IPS DF 4.7 (cell line): ENCODE measurements around the gene RAMP1.
"Not testable (repeated sequence)": the region's sequence is repeated elsewhere in the genome, so short reads cannot be mapped to it uniquely, and the experiment has no call there.

Source experiments
- DNase-seq: peaks from one replicate; pipeline ENCODE4 v3.0.0-alpha.2; 2013; ENCODE audit warnings: low spot score; ENCODE audit errors: extremely low read depth

The RAMP1 gene

DNA sequence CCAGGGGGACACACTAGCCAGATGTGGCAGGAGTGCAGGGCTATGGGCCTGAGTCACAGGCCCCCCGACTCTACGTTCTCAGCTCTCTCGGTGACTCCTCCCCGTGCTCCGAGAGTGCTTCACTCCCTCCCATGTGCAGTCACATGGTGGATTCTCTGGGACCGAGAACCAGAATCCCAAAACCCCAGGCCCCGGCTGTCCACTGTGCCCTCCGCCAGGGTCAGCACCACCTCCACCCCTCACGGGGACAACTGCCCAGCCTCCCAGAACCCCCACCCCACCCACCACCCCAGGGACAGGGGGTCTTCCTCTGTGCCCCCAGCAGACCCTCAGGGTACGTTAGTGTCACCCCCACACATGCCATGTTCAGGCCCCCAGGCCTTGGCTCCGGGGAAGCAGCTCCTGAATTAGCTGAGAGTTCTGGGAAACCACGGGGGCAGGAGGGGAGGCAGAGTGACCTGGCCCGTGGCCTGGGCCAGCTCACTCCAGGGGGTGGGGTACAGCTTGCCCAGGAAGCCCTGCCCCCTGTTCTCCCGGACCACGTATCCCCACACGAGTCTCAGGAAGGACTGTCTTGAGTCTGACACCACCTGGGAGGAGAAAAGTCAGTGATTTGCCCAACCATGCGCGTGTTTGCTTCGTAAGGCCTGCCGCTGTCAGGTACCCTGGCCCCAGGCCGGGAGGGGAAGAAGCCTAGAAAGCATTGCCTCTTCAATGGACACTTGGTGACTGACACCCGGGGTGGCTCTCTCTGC, 4.4 kb downstream of the RAMP1 start:
- no peak for DNase-seq

DNA sequence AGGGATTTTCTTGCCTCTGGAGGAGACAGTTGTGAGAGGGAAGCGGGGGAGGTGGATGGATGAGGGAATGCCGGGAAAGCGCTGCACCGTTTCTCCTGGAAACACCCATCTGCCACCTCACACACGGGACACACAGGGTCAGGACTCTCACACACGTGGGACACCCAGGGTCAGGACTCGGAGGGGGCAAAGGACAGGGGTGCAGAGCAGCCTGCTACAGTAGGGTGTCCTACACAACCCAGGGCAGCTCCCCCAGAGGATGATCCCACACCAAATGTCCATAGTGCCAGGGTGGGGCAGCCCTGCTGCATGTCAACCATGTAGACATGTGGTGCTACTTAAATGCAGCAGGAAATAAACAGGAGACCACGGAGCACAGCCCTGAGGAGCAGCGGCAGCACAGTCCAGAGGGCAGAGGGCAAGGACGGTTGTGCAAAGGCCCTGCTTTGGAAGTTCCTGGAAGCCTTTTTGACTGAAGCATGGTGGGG, 5.1 kb downstream of the RAMP1 start:
- DNase-seq = no peak

- DNase-seq = no peak
These were observed 5.7 kb downstream of the RAMP1 start for GRCh38 chr2:237864940-237865622.

GRCh38 chr2:237865623-237866041, 6.2 kb downstream of the RAMP1 start:
- DNase-seq = no peak

- DNase-seq = no peak
These were observed 6.7 kb downstream of the RAMP1 start for GRCh38 chr2:237866101-237866621.

DNA sequence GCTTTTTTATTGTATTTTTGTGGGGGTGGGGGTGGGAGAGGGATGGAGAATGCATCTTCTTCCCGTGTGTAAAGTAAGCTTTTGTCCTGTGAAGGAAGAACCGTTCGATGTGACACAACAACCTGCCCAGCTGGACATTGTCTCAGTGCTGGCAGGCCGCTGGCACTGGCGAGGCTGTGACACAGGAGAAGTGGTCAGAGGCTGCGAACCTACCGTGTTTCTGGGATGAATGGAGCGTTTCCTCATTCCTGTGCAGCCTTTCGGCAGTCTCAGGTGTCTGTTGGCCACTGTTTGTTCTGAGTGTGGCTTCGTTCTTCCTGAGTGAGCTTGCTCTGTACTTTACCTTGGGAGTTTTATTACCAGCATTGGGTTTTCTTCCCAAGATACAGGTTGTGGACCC, 8.0 kb downstream of the RAMP1 start:
- DNase-seq = no peak

DNA sequence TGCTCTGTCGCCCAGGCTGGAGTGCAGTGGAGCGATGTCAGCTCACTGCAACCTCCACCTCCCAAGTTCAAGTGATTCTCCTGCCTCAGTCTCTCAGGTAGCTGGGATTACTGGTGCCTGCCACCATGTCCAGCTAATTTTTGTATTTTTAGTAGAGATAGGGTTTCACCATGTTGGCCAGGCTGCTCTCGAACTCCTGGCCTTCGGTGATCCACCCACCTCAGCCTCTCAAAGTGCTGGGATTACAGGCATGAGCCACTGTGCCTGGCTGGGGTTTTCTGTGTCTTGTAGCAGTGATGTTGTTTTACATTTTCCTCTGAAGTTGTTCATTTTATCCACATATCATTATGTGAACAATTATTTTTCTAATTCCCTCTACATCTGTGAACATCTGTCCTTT, 8.7 kb downstream of the RAMP1 start:
- DNase-seq = not testable (repeated sequence)

GRCh38 chr2:237868631-237869342, 9.4 kb downstream of the RAMP1 start:
- DNase-seq = no peak

DNA sequence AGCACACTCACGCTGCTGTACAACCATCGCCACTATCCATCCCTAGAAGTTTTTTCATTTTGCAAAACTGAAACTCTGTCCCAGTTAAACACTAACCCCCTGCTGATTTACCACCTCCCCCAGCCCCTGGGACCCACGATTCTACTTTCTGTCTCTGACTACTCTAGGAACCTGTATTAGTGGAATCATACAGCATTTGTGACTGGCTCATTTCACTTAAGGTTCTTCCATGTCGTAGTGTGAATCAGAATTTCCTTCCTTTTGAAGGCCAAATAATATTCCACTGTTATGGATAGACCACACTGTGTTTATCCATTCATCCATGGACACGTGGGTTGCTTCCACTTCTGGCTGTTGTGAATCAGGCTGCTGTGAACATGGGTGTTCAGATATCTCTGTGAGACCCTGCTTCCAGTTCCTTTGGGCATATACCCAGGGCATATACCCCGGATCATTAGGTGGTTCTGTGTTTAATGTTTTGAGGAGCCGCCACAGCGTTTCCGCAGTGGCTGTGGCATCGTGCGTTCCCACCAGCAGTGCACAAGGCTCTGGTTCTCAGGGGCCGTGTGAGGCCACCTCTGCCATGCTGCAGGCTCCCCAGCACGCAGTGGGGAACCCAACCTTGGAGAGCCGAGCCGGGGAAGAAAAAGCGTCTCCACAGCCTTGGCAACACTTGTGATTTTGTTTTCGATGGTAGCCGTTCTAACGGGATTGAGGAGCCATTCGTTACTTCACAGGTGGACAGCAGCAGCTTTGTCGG, 10.1 kb downstream of the RAMP1 start:
- DNase-seq = no peak

DNA sequence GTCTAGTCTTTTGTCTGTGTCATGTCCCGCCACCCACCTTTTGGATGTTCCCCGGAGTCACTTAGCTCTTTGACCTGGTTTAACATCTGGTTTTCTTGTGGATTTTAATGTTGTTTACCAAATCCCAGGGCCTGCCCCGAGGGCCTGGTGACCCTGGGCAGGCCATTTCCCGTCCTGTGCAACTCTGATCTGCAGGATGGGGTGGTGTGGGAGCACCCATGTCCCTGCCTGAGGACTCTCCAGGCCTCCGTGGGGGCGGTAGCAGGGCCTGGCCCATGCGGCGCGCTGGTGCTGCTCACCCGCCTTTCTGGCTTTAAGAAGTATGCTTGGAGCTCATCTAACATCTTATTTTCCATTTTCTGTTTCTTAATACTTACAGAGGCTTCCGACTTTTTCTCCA, 10.7 kb downstream of the RAMP1 start:
- no peak for DNase-seq

- no peak for DNase-seq
These were observed 11.6 kb downstream of the RAMP1 start for GRCh38 chr2:237870754-237871651.

DNA sequence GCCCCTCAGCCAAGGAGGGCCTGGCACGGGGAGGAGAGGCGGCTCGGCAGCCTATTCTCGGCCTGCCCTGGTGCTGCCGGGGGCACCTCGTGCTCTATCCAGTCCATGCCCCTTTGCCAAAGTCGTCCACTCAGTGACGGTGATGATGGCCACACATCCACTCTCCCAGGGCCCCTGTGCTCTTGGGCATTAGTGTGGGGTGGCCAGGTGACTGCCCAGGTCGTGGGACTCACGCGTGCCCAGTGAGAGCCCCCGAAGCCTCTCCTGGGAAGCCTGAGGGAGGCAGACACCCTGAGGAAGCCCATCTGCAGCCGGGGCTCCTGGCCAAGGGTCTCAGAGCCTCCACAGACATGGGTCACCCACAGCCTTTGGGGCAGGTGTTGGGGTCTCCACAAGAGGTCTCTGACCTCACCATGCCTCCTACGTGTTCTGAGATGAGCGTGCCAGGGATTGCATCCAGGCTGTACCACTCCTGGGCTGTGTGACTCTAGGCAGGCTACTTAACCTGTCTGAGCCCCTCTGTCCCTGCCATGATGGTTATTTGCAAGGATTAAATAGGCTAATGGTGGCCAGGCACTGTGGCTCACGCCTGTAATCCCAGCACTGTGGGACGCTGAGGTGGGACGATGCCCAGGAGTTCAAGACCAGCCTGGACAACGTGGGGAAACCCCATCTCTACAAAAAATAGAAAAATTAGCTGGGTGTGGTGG, 12.9 kb downstream of the RAMP1 start:
- DNase-seq = no peak

GRCh38 chr2:237873421-237873831, 14.0 kb downstream of the RAMP1 start:
- no peak for DNase-seq

- no peak for DNase-seq
These were observed 14.6 kb downstream of the RAMP1 start for GRCh38 chr2:237873897-237874551.

- no peak for DNase-seq
These were observed 15.2 kb downstream of the RAMP1 start for GRCh38 chr2:237874585-237875161.

DNA sequence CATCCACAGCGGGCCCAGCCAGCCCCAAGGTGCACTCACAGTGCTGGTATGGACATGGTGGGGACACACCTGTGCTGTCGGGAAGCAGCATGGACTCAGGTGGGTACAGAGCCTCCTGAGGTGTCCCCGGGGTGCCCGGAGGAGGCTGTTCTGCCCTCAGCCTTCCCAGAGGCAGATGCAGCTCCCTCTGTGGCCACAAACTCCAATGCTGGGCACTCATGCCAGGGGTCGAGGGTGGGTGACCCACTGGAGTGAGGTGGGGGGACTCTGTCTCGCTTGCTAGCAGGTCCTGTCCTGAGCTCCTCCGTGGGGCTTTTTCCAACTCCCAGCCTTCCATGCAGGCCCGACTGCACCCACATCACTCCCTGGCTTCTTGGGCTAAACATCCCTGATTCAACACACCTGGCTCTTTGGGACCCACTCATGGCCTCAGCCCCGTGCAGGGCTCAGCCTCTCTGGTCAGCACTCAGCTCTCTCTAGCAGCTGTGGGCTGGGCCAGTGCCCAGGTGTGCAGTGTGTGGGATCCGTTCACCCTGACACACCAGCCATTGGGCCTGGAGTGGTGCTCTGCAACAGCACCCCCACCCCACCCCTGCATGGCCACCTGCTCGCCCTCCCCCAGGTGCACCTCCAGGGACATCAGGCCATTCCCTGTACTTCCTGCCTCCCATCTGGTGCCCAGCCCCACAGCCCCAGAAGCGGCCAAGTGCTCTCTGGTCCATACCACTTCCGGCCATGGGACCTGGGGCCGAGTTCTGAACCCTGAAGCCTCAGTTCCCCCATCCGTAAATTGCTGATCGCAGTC, 16.0 kb downstream of the RAMP1 start:
- DNase-seq = no peak

GRCh38 chr2:237876061-237876526, 16.7 kb downstream of the RAMP1 start:
- no peak for DNase-seq

GRCh38 chr2:237876532-237876931, 17.1 kb downstream of the RAMP1 start:
- no peak for DNase-seq
